GM18520 (cell line): Measurements from ENCODE around the gene OAS3.
A peak's percentile ranks its signal among the peaks of the same experiment; 100 is the strongest.
"Not testable (repeated sequence)": the region's sequence is repeated elsewhere in the genome, so short reads cannot be mapped to it uniquely, and the experiment has no call there.

Experiments
- ATAC-seq: cut with Tn5 transposase; IDR thresholded peaks from one replicate; pipeline ENCODE4 v1.9.1; 2021; ENCODE audit not compliant: unreplicated experiment

Gene OAS3

GRCh38 chr12:112957125-112957524 is 18.9 kb downstream of the OAS3 start:
- not testable (repeated sequence) for ATAC-seq

- ATAC-seq, result no peak
Observed at GRCh38 chr12:112961074-112961473, 22.8 kb downstream of the OAS3 start.

- ATAC-seq, result no peak
Observed at GRCh38 chr12:112961536-112961935, 23.3 kb downstream of the OAS3 start.

- ATAC-seq, result no peak
Observed at GRCh38 chr12:112962561-112962960, 24.3 kb downstream of the OAS3 start.

GRCh38 chr12:112963227-112963861 is 25.1 kb downstream of the OAS3 start:
- no peak for ATAC-seq

- no peak for ATAC-seq
Observed at GRCh38 chr12:112964067-112964670, 25.9 kb downstream of the OAS3 start.

- no peak for ATAC-seq
Observed at GRCh38 chr12:112964915-112965314, 26.6 kb downstream of the OAS3 start.

GRCh38 chr12:112965643-112966042 is 27.4 kb downstream of the OAS3 start:
- no peak for ATAC-seq

GRCh38 chr12:112967306-112967705 is 29.0 kb downstream of the OAS3 start:
- no peak for ATAC-seq

- no peak for ATAC-seq
Observed at GRCh38 chr12:112967858-112968257, 29.6 kb downstream of the OAS3 start.

- ATAC-seq, result no peak
Observed at GRCh38 chr12:112969547-112970306, 31.5 kb downstream of the OAS3 start.

- no peak for ATAC-seq
Observed at GRCh38 chr12:112970391-112970790, 32.1 kb downstream of the OAS3 start.

GRCh38 chr12:112971248-112971647 is 33.0 kb downstream of the OAS3 start:
- no peak for ATAC-seq

- ATAC-seq, result no peak
Observed at GRCh38 chr12:112973011-112973735, 34.9 kb downstream of the OAS3 start.

- ATAC-seq, result no peak
Observed at GRCh38 chr12:112973818-112974231, 35.6 kb downstream of the OAS3 start.

- ATAC-seq, result no peak
Observed at GRCh38 chr12:112974904-112975303, 36.6 kb downstream of the OAS3 start.

GRCh38 chr12:112977139-112977538 is 38.9 kb downstream of the OAS3 start:
- no peak for ATAC-seq

- no peak for ATAC-seq
Observed at GRCh38 chr12:112977641-112978040, 39.4 kb downstream of the OAS3 start.

- peak; percentile 85 for ATAC-seq
Observed at GRCh38 chr12:112978163-112979040, 40.1 kb downstream of the OAS3 start, which contains the start of gene OAS2. Gene OAS2, plus strand, starts transcription at chr12:112978519. Its CDS starts 90 bp downstream, at chr12:112978609.

- ATAC-seq, result peak; percentile 28
Observed at GRCh38 chr12:112979041-112979680, 40.9 kb downstream of the OAS3 start.
